GM21737 (cell line): Measurements from ENCODE around the gene E4F1.

ENCODE experiments used
- ATAC-seq: cut with Tn5 transposase; IDR thresholded peaks from one replicate; pipeline ENCODE4 v1.9.1; 2021; ENCODE audit warnings: mild to moderate bottlenecking, moderate library complexity; ENCODE audit not compliant: unreplicated experiment

Gene E4F1

DNA sequence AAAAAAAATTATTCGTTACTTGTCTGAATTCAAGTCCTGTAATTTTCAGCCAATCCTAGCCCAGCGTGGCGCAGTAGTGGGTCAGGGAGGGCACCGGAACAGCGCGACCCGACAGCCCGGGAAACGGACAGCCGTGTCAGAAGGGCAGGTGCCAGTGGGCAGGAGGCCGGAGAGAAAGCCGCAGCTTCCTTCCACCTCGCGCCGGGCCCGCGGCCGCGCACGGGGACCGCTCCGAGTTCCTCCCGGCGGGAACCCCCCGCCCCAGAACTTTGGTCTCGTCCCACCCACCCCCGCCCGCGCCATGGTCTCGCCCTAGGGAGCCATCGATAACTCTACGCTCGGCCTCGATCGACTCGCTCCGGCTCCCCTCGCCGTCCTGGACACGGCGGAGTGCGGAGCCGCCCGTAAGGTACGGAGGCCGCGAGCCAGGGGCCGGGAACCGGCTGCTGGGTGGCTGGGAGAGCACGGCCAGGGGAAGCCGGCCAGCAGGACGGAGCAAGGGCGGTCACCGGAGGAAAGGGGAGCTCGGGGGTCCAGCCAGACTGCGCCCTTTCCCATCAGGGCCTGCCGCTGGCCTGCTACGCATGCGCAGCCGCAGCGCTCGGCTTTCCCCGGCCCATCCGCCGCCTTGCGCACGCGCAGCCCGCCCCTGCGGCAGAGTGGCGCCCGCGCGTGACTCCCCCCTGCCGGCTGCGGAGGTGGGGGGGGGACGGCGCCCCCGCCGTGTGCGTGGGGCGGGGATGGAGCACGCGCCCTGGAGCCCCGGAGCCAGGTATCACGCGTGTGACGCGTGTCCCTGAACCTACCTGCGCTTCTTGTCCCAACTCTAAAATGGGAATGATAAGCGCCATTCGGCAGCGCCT is 18.1 kb upstream of the E4F1 start, which contains the start of gene MLST8:
MLST8 (plus strand) TSS at position 351 of the 863 bp plus-strand sequence. CDS start 632 bp downstream, outside the sequence.
- peak; percentile 54 for ATAC-seq

GRCh38 chr16:2205967-2206313 is 17.5 kb upstream of the E4F1 start:
- ATAC-seq, result peak; percentile 11

GRCh38 chr16:2206420-2206779 is 17.0 kb upstream of the E4F1 start:
- ATAC-seq, result no peak

- ATAC-seq, result no peak
Measured at GRCh38 chr16:2206780-2207433, 16.5 kb upstream of the E4F1 start.

DNA sequence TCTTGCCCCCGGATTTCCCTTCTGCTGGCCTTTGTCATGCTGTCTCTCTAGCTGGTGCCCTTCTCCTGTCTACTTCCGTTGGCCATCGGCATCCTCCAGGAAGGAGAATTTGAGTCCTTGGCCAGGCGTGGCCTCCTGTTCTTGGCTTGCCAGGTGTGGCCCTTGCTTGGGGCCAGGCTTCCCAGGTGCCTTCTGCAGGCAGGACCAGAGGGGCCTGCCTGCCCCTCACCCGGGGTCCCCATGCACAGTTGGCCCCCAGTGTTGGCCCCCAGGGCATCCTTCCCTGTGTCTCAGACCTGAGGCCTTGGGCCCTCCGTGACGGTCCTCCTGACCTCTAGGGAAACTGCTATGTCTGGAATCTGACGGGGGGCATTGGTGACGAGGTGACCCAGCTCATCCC is 15.5 kb upstream of the E4F1 start:
- ATAC-seq, result no peak

DNA sequence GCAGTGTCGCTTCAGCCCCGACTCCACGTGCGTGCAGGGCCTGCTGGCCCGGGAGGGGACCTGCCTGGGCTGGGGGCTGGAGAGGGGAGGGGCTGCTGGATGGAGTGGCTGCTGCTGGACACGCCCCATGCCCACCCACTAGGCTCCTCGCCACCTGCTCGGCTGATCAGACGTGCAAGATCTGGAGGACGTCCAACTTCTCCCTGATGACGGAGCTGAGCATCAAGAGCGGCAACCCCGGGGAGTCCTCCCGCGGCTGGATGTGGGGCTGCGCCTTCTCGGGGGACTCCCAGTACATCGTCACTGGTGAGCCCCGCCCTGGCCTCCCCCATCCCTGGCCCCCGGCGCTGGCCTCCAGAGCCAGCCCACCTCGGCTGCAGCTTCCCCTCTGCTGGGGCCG is 15.1 kb upstream of the E4F1 start:
- no peak for ATAC-seq

GRCh38 chr16:2208772-2209171 is 14.6 kb upstream of the E4F1 start:
- ATAC-seq, result no peak

DNA sequence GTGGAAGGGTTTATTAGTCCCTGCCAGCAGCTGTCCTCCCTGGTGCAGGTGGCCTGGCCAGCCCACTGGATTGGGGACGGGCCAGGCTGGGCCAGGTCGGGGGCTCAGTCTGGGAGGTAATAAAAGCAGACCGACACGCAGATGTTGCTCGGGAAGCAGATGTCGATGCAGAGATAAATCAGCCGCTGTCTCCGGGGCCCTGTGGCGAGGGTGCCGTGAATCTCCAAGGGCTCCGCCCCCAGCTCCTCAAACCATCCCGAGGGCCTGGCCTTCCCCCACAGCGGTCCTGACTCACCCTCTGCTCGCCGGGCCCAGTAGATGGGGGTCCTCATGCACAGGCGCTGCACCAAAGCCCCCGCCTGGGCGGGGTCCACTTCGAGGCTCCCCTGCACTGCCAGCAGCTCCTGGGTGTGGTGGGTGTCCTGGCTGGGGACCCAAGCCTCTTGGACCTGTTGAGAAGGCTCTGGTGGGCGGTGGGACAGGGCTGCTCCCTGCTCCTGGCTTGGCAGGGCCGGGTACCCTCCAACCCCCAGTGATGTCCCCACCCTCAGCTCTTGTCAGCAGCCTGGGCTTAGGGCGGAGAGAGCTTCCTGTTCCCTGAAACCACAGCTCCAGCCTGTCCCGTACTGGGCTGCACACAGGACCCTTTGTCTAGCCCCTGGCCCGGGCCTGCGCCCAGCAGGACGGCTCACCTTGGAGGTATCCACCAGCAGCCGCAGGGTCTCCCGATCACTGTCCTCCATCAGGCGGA is 14.0 kb upstream of the E4F1 start:
- ATAC-seq, result no peak

- ATAC-seq, result no peak
Measured at GRCh38 chr16:2210009-2210332, 13.4 kb upstream of the E4F1 start.

DNA sequence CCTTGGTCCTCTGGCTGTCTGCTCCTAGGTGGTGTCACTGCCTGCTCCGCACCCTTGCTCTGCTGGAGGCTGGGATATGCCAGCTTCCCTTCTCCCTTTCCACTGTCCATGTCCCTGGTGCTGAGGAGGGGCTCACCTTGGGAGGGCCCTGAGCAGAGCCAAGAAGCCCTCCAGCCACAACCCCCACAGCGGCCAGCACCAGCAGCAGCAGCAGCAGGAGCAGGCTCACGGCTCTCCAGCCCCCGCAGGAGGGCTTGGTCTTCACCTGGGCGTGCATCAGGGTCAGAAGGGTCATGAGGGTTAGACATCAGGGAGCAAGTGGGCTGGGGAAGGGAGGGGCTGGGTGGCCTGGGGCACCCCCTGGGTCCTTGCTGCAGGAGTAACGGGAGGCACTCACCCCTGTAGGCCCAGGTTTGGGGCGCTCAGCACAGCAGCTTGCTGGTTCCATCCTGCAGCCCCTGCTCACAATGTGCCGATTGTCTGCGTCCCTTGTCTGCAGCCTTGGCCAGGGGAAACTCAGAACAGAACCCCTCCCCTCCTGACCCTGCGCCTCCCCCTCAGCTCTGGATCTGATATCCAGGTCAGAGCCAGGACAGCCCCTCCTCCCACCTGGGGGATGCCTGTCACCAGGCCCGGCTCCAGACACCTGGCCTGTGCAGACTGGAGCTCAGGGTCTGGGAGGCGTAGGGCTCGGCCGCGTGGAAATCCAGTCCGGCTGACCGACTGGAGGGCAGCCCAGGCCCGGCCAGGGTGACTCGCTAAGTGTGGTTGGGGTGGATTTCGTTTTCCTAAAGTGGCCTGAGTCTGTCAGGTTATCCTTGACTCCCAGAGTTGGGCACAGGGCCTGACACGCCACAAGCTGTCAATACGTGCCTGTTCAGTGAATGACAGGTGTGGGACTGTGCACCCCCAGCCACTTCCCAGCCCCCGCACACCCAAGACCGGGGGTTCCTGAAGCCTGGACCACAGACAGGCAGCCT is 12.7 kb upstream of the E4F1 start, which contains the start of gene BRICD5:
BRICD5 (minus strand) TSS at position 478 of the 980 bp plus-strand sequence; CDS start at position 448, 30 bp downstream.
- no peak for ATAC-seq

GRCh38 chr16:2211923-2212347 is 11.5 kb upstream of the E4F1 start:
- ATAC-seq, result no peak

DNA sequence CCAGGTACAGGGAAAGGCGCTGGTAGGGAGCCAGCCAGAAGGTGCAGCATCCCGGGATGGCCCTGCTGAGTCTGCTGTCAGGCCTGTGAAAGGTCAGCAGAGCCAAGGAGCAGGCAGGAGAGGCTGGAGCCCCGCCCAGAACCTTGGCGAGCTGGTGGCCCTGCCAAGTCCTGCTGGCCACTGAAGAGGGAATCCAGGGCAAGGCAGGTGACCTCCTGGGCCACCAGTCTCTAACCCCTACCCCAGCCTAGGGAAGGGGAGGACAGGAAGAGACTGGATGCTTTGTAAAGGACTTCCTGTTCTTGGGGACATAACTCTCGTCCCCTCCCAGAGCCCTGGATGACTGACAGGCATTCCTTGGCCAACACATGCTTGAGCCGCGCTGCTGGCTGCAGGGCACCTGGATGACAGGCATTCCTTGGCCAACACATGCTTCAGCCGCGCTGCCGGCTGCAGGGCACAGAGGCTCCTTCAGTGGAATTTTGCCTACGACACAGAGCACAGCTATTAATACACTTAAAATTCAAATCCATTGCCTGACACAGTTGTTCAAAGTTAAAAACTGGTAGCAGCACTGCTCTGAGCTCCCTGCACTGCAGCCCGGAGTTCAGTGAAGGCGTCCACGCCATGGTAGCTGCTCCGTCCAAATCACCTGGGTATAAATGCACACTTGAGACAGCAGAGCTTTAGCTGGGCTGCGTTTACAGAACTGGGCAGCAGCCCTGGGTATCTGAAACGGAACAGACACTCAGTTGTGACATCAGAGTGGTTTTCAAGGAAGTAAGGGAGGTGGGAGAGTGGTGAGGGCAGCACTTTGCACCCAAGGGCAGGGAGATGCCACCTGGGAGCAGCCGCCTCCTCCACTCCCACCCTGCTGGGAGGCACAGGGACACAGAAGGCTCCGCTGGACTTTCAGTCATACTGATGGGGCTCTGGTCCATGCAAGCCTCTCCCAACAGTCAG is 10.7 kb upstream of the E4F1 start:
- ATAC-seq, result no peak

DNA sequence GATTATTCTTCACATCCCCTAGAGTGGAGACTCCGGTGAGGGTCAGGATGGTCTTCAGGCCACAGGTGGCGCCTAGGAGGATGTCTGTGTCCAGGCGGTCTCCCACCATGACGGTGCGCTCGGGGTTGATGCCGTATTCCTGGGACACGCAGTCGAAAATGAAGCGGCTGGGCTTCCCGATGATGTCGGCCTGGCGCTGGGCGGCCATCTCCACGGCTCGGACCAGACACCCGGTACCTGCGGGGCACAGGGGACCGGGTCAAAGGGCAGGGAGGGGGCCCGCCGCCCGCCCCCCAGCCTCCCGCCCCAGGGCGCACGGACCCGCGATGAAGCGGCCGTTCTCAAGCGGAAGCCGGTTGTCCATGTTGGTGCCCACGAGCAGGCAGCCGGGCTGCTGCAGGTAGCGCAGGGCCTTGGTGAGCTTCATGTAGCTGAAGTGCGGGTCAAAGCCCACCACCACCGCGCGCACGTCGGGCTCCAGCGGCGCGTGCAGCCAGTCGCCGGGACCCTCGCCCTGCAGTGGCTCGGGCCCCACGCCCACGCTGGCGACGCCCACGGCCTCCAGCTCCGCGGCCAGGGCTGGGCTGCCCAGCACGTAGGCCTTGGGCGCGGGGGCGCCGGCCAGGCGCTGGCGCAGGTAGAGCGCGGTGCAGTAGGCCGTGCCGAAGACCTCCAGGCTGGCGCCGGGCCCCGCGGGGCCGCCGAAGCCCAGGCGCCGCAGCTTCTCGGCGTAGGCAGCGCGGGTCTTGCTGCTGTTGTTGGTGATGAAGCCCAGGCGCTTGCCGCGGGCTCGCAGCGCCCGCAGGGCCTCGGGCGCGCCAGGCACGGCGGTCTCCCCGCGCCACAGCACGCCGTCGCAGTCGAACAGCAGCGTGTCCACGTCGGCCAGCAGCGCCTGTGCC is 9.3 kb upstream of the E4F1 start:
- ATAC-seq, result no peak

GRCh38 chr16:2214719-2214968 is 8.7 kb upstream of the E4F1 start, which contains the start of gene PGP:
Gene PGP, minus strand, starts transcription at chr16:2214840. Its CDS starts 63 bp downstream, at chr16:2214777.
- ATAC-seq, result peak; percentile 79

DNA sequence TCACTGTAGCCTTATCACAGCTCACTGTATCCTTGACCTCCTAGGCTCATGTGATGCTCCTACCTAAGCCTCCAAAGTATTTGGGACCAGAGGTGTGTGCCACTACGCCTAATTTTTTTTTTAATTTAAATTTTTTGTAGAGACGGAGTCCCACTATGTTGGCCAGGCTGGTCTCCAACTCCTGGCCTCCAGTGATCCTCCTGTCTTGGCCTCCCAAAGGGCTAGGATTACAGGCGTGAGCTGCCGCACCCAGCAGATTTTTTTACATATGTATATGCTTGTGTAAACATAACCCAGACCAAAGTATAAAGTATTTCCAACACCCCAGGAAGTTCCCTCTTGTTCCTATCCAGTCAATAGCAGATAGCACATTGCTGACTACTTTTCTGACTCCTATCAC is 7.1 kb upstream of the E4F1 start:
- no peak for ATAC-seq

DNA sequence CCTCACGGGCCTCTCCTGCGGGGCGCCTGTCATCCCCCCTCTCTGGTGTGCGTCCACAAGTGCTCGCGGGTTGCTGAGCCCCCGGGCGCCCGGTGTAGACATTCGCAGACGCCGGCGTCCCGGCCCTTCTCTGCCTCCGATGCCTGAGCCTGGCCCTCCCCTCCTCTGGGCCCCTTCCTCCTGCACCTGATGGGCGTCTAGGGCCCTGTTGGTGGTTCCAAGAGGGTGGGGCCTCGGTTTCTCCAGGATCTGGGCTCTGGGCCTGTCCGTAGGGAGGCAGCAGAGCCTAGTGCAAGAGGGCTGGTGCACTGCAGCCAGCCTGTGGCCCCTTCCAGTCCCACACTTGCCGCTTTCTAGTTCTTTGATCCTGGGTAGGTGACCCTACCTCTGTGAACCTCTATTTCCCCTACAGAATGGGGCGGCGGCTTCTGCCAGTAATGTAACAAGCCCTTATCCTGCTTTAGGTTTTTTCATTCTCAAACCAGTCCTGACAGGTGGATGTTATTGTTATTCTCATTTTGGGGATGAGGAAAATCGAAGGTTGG is 623 bp downstream of the E4F1 start:
- peak; percentile 13 for ATAC-seq

DNA sequence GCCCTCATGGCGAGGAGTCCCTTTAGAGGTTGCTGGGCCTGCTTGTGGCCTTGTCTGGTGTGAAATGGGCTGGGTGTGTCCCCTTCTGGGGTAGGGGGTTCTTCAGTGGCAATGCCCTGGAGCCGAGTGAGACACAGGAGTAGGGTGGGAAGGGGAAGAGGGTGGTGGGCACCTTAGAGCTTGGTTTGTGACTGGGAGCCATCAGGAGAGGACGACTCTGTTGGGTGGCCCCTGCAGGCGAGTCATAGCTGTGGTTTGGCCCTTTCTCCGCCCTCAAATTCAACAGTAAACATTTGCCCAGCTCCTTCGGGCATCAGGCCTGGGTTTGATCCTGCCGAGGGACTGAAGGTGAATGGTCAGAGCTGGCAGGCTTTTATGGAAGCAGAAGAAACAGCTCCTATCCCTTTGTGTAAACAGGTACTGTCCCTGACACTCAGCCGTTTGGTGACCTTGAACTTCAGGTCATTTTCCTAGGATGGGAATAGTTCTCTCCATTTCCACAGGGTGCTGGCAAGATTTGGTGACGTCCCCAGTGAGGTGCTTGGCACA is 2.9 kb downstream of the E4F1 start:
- no peak for ATAC-seq

GRCh38 chr16:2226918-2227317 is 3.5 kb downstream of the E4F1 start:
- ATAC-seq, result no peak
